Sigmoid colon (tissue), 7 donors: ENCODE results near the gene MTPN. TPM values are rescaled to one million over a fixed set of nuclear protein-coding genes. Genes with fewer than 3 reads are reported as not detected.

Experiments
- DNase-seq: peaks from one replicate; pipeline ENCODE4 v3.0.0-alpha.2; 2019
- H3K27ac ChIP-seq, 4 donors: fragments of 200-600 bp; sonication (generic); one replicate each; pipeline ENCODE4 v1.5.1; 2016 to 2019; ENCODE audit warnings: mild to moderate bottlenecking in 1 of 4
- H3K27me3 ChIP-seq, 3 donors: fragments of 200-600 bp; sonication (generic); one replicate each; pipeline ENCODE4 v1.5.1; 2019; ENCODE audit warnings: mild to moderate bottlenecking in 1 of 3
- H3K36me3 ChIP-seq, 4 donors: fragments of 200-600 bp; sonication (generic); one replicate each; pipeline ENCODE4 v1.5.1; 2016 to 2019
- H3K4me1 ChIP-seq, 4 donors: fragments of 200-600 bp; sonication (generic); one replicate each; pipeline ENCODE4 v1.5.1; 2017 to 2019
- H3K4me3 ChIP-seq, 4 donors: fragments of 200-600 bp; sonication (generic); one replicate each; pipeline ENCODE4 v1.5.1; 2017 to 2019; ENCODE audit warnings: mild to moderate bottlenecking in 2 of 4, moderate library complexity in 1 of 4
- H3K9me3 ChIP-seq, 4 donors: fragments of 200-600 bp in 3 of 4; sonication (generic) in 3 of 4; one replicate each; pipeline versions ENCODE4 v1.5.1 to v1.6.1; 2013 to 2019
- CTCF ChIP-seq, 4 experiments: fragments of 450-650 bp in 3 of 4; fragments of 200-600 bp in 1 of 4; IDR thresholded peaks; one replicate each; pipeline ENCODE4 v1.5.1; 2016 to 2019; ENCODE audit warnings: antibody characterized with exemption in 4 of 4, mild to moderate bottlenecking in 3 of 4, moderate library complexity in 2 of 4
- EP300 ChIP-seq, 4 donors: sonication (generic); formaldehyde crosslinking; IDR thresholded peaks; one replicate each; pipeline ENCODE4 v1.6.1; 2017; ENCODE audit warnings: antibody characterized with exemption in 4 of 4
- POLR2A ChIP-seq, 2 donors: fragments of 450-650 bp; IDR thresholded peaks; one replicate each; pipeline ENCODE4 v1.6.1; 2016; ENCODE audit warnings: antibody characterized with exemption in 2 of 2, mild to moderate bottlenecking in 2 of 2, moderate library complexity in 2 of 2
- POLR2AphosphoS5 ChIP-seq, 4 donors: sonication (generic); formaldehyde crosslinking; IDR thresholded peaks; one replicate each; pipeline ENCODE4 v1.6.1; 2017; ENCODE audit warnings: antibody characterized with exemption in 4 of 4
- WGBS, 2 donors: extraction: QIAGEN DNeasy Blood & Tissue Kit; methylation state at CpG; one replicate each; pipeline ENCODE4 v1.1.7; 2013; 5-methylcytosine and 5-hydroxymethylcytosine counted together
- intact Hi-C: fragments of 100-400 bp; cut with DNase I; formaldehyde crosslinking; loops from one replicate; pipeline ENCODE4 v1.15.1; 2023
- polyA plus RNA-seq, 3 donors: library from polyadenylated mRNA; stranded (reverse); fragments of 200-250 nt; gene quantifications; one replicate each; pipeline ENCODE4 v1.2.3, GENCODE V29; 2013
- total RNA-seq, 4 donors: library from RNA; depleted of rRNA; stranded (reverse); fragments of >200 nt; gene quantifications; one replicate each; pipeline ENCODE4 v1.1.0, GENCODE V29; 2016
- donor health status: healthy with polysubstance abuse.
- donor health status: Bipolar disorder and iron deficiency.
- donor health status: healthy.

Gene MTPN
- total and polyA plus RNA-seq, 7 donors: 65.5 to 96.7 (median 79.5) TPM

- intact Hi-C loops: no loop called here
- Histone ChIP-seq H3K4me3 (no peak overlapping the region), H3K9me3 (peaks cover 0 to 4% (median 0%) of the 10 kb centered on the region in 4 donors), H3K27me3 (no peaks in the 10 kb centered on the region), H3K36me3 (no peaks in the 10 kb centered on the region), H3K4me1 (no peaks in the 10 kb centered on the region), H3K27ac (no peak overlapping the region)
- no peak for DNase-seq
- 39 to 43% methylated on average over 3 of the region's 3 CpGs for WGBS, 2 donors
- TF ChIP-seq POLR2A (IDR thresholded peaks at IDR 0.05): no peak
- no peak for TF ChIP-seq EP300 (IDR thresholded peaks at IDR 0.05)
- no peak for TF ChIP-seq CTCF (IDR thresholded peaks at IDR 0.05)
- no peak for TF ChIP-seq POLR2AphosphoS5 (IDR thresholded peaks at IDR 0.05)
These were observed 23.2 kb upstream of the MTPN start for GRCh38 chr7:136000288-136000913.

GRCh38 chr7:135998081-135998480 is 20.9 kb upstream of the MTPN start:
- Histone ChIP-seq H3K36me3 (no peaks in the 10 kb centered on the region), H3K27ac (no peak overlapping the region), H3K27me3 (no peaks in the 10 kb centered on the region), H3K4me3 (no peak overlapping the region), H3K4me1 (no peaks in the 10 kb centered on the region), H3K9me3 (peaks cover 0 to 4% (median 0%) of the 10 kb centered on the region in 4 donors)
- intact Hi-C loops: no loop called here
- DNase-seq: no peak
- TF ChIP-seq POLR2A (IDR thresholded peaks at IDR 0.05) (no peak), POLR2AphosphoS5 (IDR thresholded peaks at IDR 0.05) (no peak), EP300 (IDR thresholded peaks at IDR 0.05) (no peak), CTCF (IDR thresholded peaks at IDR 0.05) (no peak)

- no peak overlapping the region for H3K27ac ChIP-seq
- DNase-seq: no peak
- WGBS, 2 donors: 83 to 96% methylated on average over 2 of the region's 2 CpGs
- H3K4me1 ChIP-seq: no peaks in the 10 kb centered on the region
- no peak overlapping the region for H3K4me3 ChIP-seq
- intact Hi-C loops: no loop called here
- TF ChIP-seq POLR2A (IDR thresholded peaks at IDR 0.05): no peak
- no peaks in the 10 kb centered on the region for H3K36me3 ChIP-seq
- H3K9me3 ChIP-seq: peaks cover 0 to 4% (median 0%) of the 10 kb centered on the region in 4 donors
- no peaks in the 10 kb centered on the region for H3K27me3 ChIP-seq
These were observed 18.6 kb upstream of the MTPN start for GRCh38 chr7:135995748-135996147.

GRCh38 chr7:135994466-135995205 is 17.5 kb upstream of the MTPN start:
- H3K9me3 ChIP-seq: no peaks in the 10 kb centered on the region
- no peak overlapping the region for H3K4me3 ChIP-seq
- H3K27me3 ChIP-seq: no peaks in the 10 kb centered on the region
- no peak for DNase-seq
- no peaks in the 10 kb centered on the region for H3K36me3 ChIP-seq
- H3K4me1 ChIP-seq: no peaks in the 10 kb centered on the region
- intact Hi-C loops: no loop called here
- H3K27ac ChIP-seq: no peak overlapping the region
- 80 to 87% methylated on average over 6 of the region's 6 CpGs for WGBS, 2 donors
- TF ChIP-seq CTCF (IDR thresholded peaks at IDR 0.05) (no peak), POLR2A (IDR thresholded peaks at IDR 0.05) (no peak), EP300 (IDR thresholded peaks at IDR 0.05) (no peak), POLR2AphosphoS5 (IDR thresholded peaks at IDR 0.05) (no peak)

GRCh38 chr7:135993950-135994349 is 16.8 kb upstream of the MTPN start:
- WGBS, 2 donors: 75 to 85% methylated on average over 3 of the region's 3 CpGs
- no peaks in the 10 kb centered on the region for H3K9me3 ChIP-seq
- no peaks in the 10 kb centered on the region for H3K27me3 ChIP-seq
- H3K36me3 ChIP-seq: no peaks in the 10 kb centered on the region
- no peak for DNase-seq
- H3K4me1 ChIP-seq: no peaks in the 10 kb centered on the region
- no peak overlapping the region for H3K27ac ChIP-seq
- intact Hi-C loops: no loop called here
- no peak overlapping the region for H3K4me3 ChIP-seq
- no peak for TF ChIP-seq EP300 (IDR thresholded peaks at IDR 0.05)
- no peak for TF ChIP-seq POLR2AphosphoS5 (IDR thresholded peaks at IDR 0.05)
- no peak for TF ChIP-seq POLR2A (IDR thresholded peaks at IDR 0.05)
- TF ChIP-seq CTCF (IDR thresholded peaks at IDR 0.05): no peak
